ENCODE results near the gene CBARP. TPM values are rescaled to one million over a fixed set of nuclear protein-coding genes. Genes with fewer than 3 reads are reported as not detected.

CBARP gene
- total and polyA plus RNA-seq, 2 of the 4 experiments (the other 2 are of a cell fraction) = 0.18 to 3.9 TPM

GRCh38 chr19:1231729-1232637 lies 5.8 kb downstream of the CBARP start (continued):
- no peak for TF ChIP-seq CHD1 (IDR thresholded peaks at IDR 0.05; ENCODE audit: low read depth, low read length)

- no peak overlapping the region for H3K9ac ChIP-seq (ENCODE audit: low read depth, low read length)
- H3K4me3 ChIP-seq (ENCODE audit: insufficient read depth, low read depth, low read length) = no peak overlapping the region
- ChIA-PET CTCF (no interaction called here), POLR2A (ENCODE audit: unreplicated experiment) (no interaction called here)
- H2AFZ ChIP-seq (replicated peaks; ENCODE audit: low read length, poor library complexity) = no peak overlapping the region
- peaks cover 33% of the 10 kb centered on the region for H4K20me1 ChIP-seq (ENCODE audit: insufficient read depth, low read length)
- DNase-seq = no peak
- intact Hi-C loops (cut with micrococcal nuclease) (no loop called here), dilution Hi-C loops (cut with HindIII; ENCODE audit: low sequenced_read_pairs, unreplicated experiment) (no loop called here), in situ Hi-C loops (cut with MboI; ENCODE audit: low sequenced_read_pairs) (no loop called here)
- no TSS peak for BruUV-seq (replicated peaks)
- no peak overlapping the region for H2BK120ac ChIP-seq (ENCODE audit: low read depth, low read length)
- no peaks in the 10 kb centered on the region for H3K9me3 ChIP-seq (ENCODE audit: control insufficient read depth, insufficient read depth, low read length)
- WGBS, 2 experiments (ENCODE audit: extremely low coverage in 2 of 2, insufficient read length in 1 of 2) = 100% methylated on average over 1 of the region's 38 CpGs; no CpG with 5 or more reads in 1 of the 2 experiments
- H3K56ac ChIP-seq (ENCODE audit: extremely low read depth, insufficient read depth, low read length) = no peak overlapping the region
- TF ChIP-seq RFX5 (IDR thresholded peaks at IDR 0.05; ENCODE audit: low read depth, low read length) (no peak), SMC3 (IDR thresholded peaks at IDR 0.05; ENCODE audit: low read depth, low read length) (no peak), USF2 (IDR thresholded peaks at IDR 0.05; ENCODE audit: low read depth, low read length) (no peak), RCOR1 (IDR thresholded peaks at IDR 0.05; ENCODE audit: insufficient replicate concordance, low read length) (no peak), CEBPB (IDR thresholded peaks at IDR 0.05; ENCODE audit: low read depth, low read length) (no peak), FOS (IDR thresholded peaks at IDR 0.05; ENCODE audit: low read depth, low read length) (no peak), CTCF (conservative IDR thresholded peaks at IDR 0.05; ENCODE audit: low read depth, low read length) (no peak)
- peaks cover 61% of the 10 kb centered on the region for H3K36me3 ChIP-seq (ENCODE audit: control insufficient read depth, insufficient read depth, low read length)
- H3K18ac ChIP-seq (ENCODE audit: low read depth, low read length) = no peak overlapping the region
- no peak overlapping the region for H3K27ac ChIP-seq (ENCODE audit: insufficient read depth, low read length)
- peaks cover 14% of the 10 kb centered on the region for H3K4me1 ChIP-seq (ENCODE audit: control insufficient read depth, insufficient read depth, low read length)
- peaks cover 7 to 31% of the 10 kb centered on the region in 2 experiments for H3K79me1 ChIP-seq (ENCODE audit: low read depth in 1 of 2, low read length in 2 of 2)
- no peak overlapping the region for H3K14ac ChIP-seq (replicated peaks; ENCODE audit: low read depth, low read length)
- no peak overlapping the region for H2BK15ac ChIP-seq (ENCODE audit: low read depth, low read length)
- no peak for ATAC-seq (ENCODE audit: low read depth)
- no peak overlapping the region for H4K5ac ChIP-seq (ENCODE audit: low read depth, low read length)
- H2BK5ac ChIP-seq (ENCODE audit: low read depth, low read length, poor library complexity, severe bottlenecking) = no peak overlapping the region
- no peak overlapping the region for H2BK20ac ChIP-seq (ENCODE audit: low read depth, low read length)
- H3K4me2 ChIP-seq (ENCODE audit: low read depth, low read length) = no peak overlapping the region
- H4K8ac ChIP-seq (ENCODE audit: low read depth in 2 of 2, low read length in 2 of 2) = no peak overlapping the region
- H3K27me3 ChIP-seq (ENCODE audit: control insufficient read depth, insufficient read depth, low read length) = no peaks in the 10 kb centered on the region
- H2AK9ac ChIP-seq (replicated peaks; ENCODE audit: low read depth, low read length, poor library complexity) = no peak overlapping the region
- H2AK5ac ChIP-seq (ENCODE audit: low read depth, low read length) = no peak overlapping the region
- H3K9me1 ChIP-seq (ENCODE audit: insufficient read depth, low read length) = no peaks in the 10 kb centered on the region
- H3K23ac ChIP-seq (ENCODE audit: low read depth, low read length) = no peak overlapping the region
- no peak overlapping the region for H4K91ac ChIP-seq (ENCODE audit: insufficient read depth, low read depth, low read length)
- H3K4ac ChIP-seq (ENCODE audit: low read depth, low read length) = no peak overlapping the region
These were observed 6.9 kb downstream of the CBARP start for GRCh38 chr19:1230783-1231489.
